Neuronal stem cell (in vitro differentiated cells): ENCODE data around the gene ZNF227.
A peak's percentile ranks its signal among the peaks of the same experiment; 100 is the strongest.
"Not testable (repeated sequence)": the region's sequence is repeated elsewhere in the genome, so short reads cannot be mapped to it uniquely, and the experiment has no call there.

ENCODE experiments used
- DNase-seq: peaks from one replicate; pipeline ENCODE4 v3.0.0-alpha.2; 2013; ENCODE audit warnings: low spot score
- H2AFZ ChIP-seq: one replicate; pipeline ENCODE4 v1.6.1; 2013; ENCODE audit warnings: mild to moderate bottlenecking, low read length, inconsistent platforms
- H2AK5ac ChIP-seq: 2 replicates; pipeline ENCODE4 v1.6.1; 2013; ENCODE audit warnings: low read depth, mild to moderate bottlenecking, inconsistent platforms, low read length, moderate library complexity, mixed read lengths
- H2BK120ac ChIP-seq: 2 replicates; pipeline ENCODE4 v1.6.1; 2013; ENCODE audit warnings: low read depth, mild to moderate bottlenecking, inconsistent platforms, low read length, moderate library complexity, mixed read lengths
- H2BK12ac ChIP-seq: one replicate; pipeline ENCODE4 v1.6.1; 2013; ENCODE audit warnings: low read length, inconsistent platforms
- H2BK15ac ChIP-seq: 2 replicates; pipeline ENCODE4 v1.6.1; 2013; ENCODE audit warnings: mild to moderate bottlenecking, low read length, inconsistent platforms, mixed read lengths
- H2BK5ac ChIP-seq: one replicate; pipeline ENCODE4 v1.6.1; 2013; ENCODE audit warnings: inconsistent platforms, mild to moderate bottlenecking, low read length, moderate library complexity
- H3K14ac ChIP-seq: one replicate; pipeline ENCODE4 v1.6.1; 2013; ENCODE audit warnings: low read length, inconsistent platforms
- H3K18ac ChIP-seq: 2 replicates; pipeline ENCODE4 v1.6.1; 2013; ENCODE audit warnings: low read length, inconsistent platforms
- H3K23ac ChIP-seq: 2 replicates; pipeline ENCODE4 v1.6.1; 2013; ENCODE audit warnings: low read depth, mild to moderate bottlenecking, mixed read lengths, low read length, inconsistent platforms; ENCODE audit not compliant: poor library complexity
- H3K27ac ChIP-seq: replicated peaks from 3 replicates; pipeline ENCODE4 v1.5.1; 2013; ENCODE audit warnings: low read length, inconsistent platforms
- H3K27me3 ChIP-seq, 3 experiments: 2 replicates each; pipeline ENCODE4 v1.6.1; 2013; ENCODE audit warnings: low read length in 3 of 3, mild to moderate bottlenecking in 2 of 3, inconsistent platforms in 1 of 3, low read depth in 1 of 3, mixed read lengths in 1 of 3, moderate library complexity in 1 of 3; ENCODE audit not compliant: control insufficient read depth in 3 of 3, insufficient read depth in 3 of 3
- H3K36me3 ChIP-seq, 2 donors: replicated peaks in 1 of 2; 2 replicates each; pipeline ENCODE4 v1.6.1; 2013; ENCODE audit warnings: low read length in 2 of 2; ENCODE audit not compliant: control insufficient read depth in 2 of 2, insufficient read depth in 2 of 2
- H3K4ac ChIP-seq: 2 replicates; pipeline ENCODE4 v1.6.1; 2013; ENCODE audit warnings: inconsistent platforms, mild to moderate bottlenecking, low read length, moderate library complexity
- H3K4me1 ChIP-seq, 2 donors: 1 replicate in 1 of 2; 2 replicates in 1 of 2; pipeline ENCODE4 v1.6.1; 2013; ENCODE audit warnings: low read length in 2 of 2, low read depth in 1 of 2; ENCODE audit not compliant: control insufficient read depth in 2 of 2, insufficient read depth in 1 of 2
- H3K4me2 ChIP-seq: one replicate; pipeline ENCODE4 v1.6.1; 2013; ENCODE audit warnings: mild to moderate bottlenecking, low read length, inconsistent platforms; ENCODE audit not compliant: insufficient read depth, poor library complexity, severe bottlenecking
- H3K4me3 ChIP-seq, 2 donors: 2 replicates each; pipeline ENCODE4 v1.5.1; 2013; ENCODE audit warnings: low read length in 2 of 2, mild to moderate bottlenecking in 2 of 2, inconsistent platforms in 1 of 2, moderate library complexity in 1 of 2
- H3K79me1 ChIP-seq: one replicate; pipeline ENCODE4 v1.6.1; 2013; ENCODE audit warnings: low read depth, mild to moderate bottlenecking, inconsistent platforms, low read length, moderate library complexity
- H3K9ac ChIP-seq: one replicate; pipeline ENCODE4 v1.6.1; 2013; ENCODE audit warnings: mild to moderate bottlenecking, low read depth, low read length, inconsistent platforms; ENCODE audit not compliant: poor library complexity
- H3K9me3 ChIP-seq, 2 donors: replicated peaks in 1 of 2; 2 replicates each; pipeline versions ENCODE3 to v1.6.1; 2013; ENCODE audit warnings: low read length in 2 of 2, mild to moderate bottlenecking in 2 of 2, inconsistent platforms in 1 of 2, low read depth in 1 of 2, mixed read lengths in 1 of 2, moderate library complexity in 1 of 2; ENCODE audit not compliant: control insufficient read depth in 2 of 2, insufficient read depth in 1 of 2
- H4K8ac ChIP-seq: one replicate; pipeline ENCODE4 v1.6.1; 2013; ENCODE audit warnings: low read depth, mild to moderate bottlenecking, inconsistent platforms, low read length, moderate library complexity
- H4K91ac ChIP-seq: one replicate; pipeline ENCODE4 v1.6.1; 2013; ENCODE audit warnings: low read length, low read depth, mild to moderate bottlenecking, inconsistent platforms; ENCODE audit not compliant: poor library complexity
- WGBS, 2 donors: extraction: QIAGEN DNeasy Blood & Tissue Kit; methylation state at CpG; one replicate each; pipeline ENCODE4 v1.1.7; 2013; ENCODE audit warnings: missing lambda C conversion rate in 2 of 2, mixed read lengths in 1 of 2; ENCODE audit not compliant: insufficient read length in 2 of 2, insufficient replicate concordance in 1 of 2; ENCODE audit errors: extremely low coverage in 2 of 2; 5-methylcytosine and 5-hydroxymethylcytosine counted together

The ZNF227 gene

DNA sequence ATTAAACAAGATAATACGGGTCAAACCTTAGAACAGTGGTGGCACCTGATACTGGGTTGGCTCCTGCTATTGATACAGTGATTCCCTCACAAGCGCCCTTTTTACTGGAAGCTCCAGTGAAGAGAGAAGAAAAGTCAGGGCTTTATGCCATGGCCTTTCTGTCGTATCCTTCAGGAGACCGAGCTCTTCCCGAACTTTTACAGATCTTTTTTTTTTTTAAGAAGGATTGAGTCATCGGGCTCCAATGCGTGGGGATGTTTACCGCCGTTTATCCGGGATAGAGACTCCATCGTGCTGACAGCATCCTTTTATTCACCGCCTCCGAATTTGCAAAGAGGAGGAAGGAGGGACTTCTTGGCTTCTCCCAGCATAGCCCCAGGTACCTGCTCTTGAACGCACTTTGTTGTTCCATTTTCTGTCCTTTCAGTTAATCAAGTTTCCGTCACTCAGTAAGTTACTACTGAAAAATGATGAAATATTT, 574 bp downstream of the ZNF227 start:
- H2AK5ac ChIP-seq = no peak overlapping the region
- peak overlapping the region; percentile 90 for H3K27ac ChIP-seq
- H3K4ac ChIP-seq = no peak overlapping the region
- no peak overlapping the region for H3K23ac ChIP-seq
- H2BK12ac ChIP-seq = no peak overlapping the region
- peak overlapping the region; percentile 62 for H3K4me2 ChIP-seq
- peak overlapping the region; percentile 87 for H2AFZ ChIP-seq
- no peaks in the 10 kb centered on the region for H3K27me3 ChIP-seq
- peaks cover 11 to 36% of the 10 kb centered on the region in 2 donors for H3K36me3 ChIP-seq
- no peak for DNase-seq
- H4K91ac ChIP-seq = no peak overlapping the region
- H2BK120ac ChIP-seq = no peak overlapping the region
- WGBS, 2 donors = no CpG with 5 or more reads among the region's 15 CpGs
- H3K9me3 ChIP-seq = peaks cover 0 to 27% of the 10 kb centered on the region in 2 donors
- no peak overlapping the region for H3K18ac ChIP-seq
- H4K8ac ChIP-seq = no peak overlapping the region
- H2BK5ac ChIP-seq = no peak overlapping the region
- no peak overlapping the region for H2BK15ac ChIP-seq
- H3K79me1 ChIP-seq = peaks cover 4% of the 10 kb centered on the region
- H3K14ac ChIP-seq = no peak overlapping the region
- peaks cover 0 to 2% of the 10 kb centered on the region in 2 donors for H3K4me1 ChIP-seq
- H3K4me3 ChIP-seq = peak overlapping the region; percentile 78 to 99
- no peak overlapping the region for H3K9ac ChIP-seq

DNA sequence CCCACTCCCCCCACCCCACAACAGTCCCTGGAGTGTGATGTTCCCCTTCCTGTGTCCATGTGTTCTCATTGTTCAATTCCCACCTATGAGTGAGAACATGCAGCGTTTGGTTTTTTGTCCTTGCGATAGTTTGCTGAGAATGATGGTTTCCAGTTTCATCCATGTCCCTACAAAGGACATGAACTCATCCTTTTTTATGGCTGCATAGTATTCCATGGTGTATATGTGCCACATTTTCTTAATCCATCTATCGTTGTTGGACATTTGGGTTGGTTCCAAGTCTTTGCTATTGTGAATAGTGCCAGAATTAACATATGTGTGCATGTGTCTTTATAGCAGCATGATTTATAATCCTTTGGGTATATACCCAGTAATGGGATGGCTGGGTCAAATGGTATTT, 7.6 kb downstream of the ZNF227 start:
- not testable (repeated sequence) for H2BK120ac ChIP-seq, H2BK5ac ChIP-seq, H3K27ac ChIP-seq, H3K23ac ChIP-seq, H2AK5ac ChIP-seq, H3K9ac ChIP-seq, H2AFZ ChIP-seq, H4K91ac ChIP-seq, H3K27me3 ChIP-seq, H4K8ac ChIP-seq, H3K4me1 ChIP-seq, DNase-seq, H3K79me1 ChIP-seq, H3K4me3 ChIP-seq, H3K14ac ChIP-seq, H2BK12ac ChIP-seq, H3K4ac ChIP-seq, H2BK15ac ChIP-seq, H3K18ac ChIP-seq, H3K4me2 ChIP-seq
- no CpG with 5 or more reads among the region's 3 CpGs for WGBS, 2 donors
- Histone ChIP-seq H3K9me3 (peaks cover 0 to 35% of the 10 kb centered on the region in 2 donors), H3K36me3 (peaks cover 7 to 46% of the 10 kb centered on the region in 2 donors)

DNA sequence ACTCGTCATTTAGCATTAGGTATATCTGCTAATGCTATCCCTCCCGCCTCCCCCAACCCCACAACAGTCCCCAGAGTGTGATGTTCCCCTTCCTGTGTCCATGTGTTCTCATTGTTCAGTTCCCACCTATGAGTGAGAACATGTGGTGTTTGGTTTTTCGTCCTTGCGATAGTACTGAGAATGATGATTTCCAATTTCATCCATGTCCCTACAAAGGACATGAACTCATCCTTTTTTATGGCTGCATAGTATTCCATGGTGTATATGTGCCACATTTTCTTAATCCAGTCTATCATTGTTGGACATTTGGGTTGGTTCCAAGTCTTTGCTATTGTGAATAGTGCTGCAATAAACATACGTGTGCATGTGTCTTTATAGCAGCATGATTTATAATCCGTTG, 8.4 kb downstream of the ZNF227 start:
- H2BK12ac ChIP-seq, DNase-seq, H3K9ac ChIP-seq, H3K4me2 ChIP-seq, H4K8ac ChIP-seq, H2BK5ac ChIP-seq, H3K4ac ChIP-seq, H3K18ac ChIP-seq, H2AK5ac ChIP-seq, H3K4me1 ChIP-seq, H3K23ac ChIP-seq, H3K14ac ChIP-seq, H2AFZ ChIP-seq, H3K4me3 ChIP-seq, H2BK120ac ChIP-seq, H3K27ac ChIP-seq, H2BK15ac ChIP-seq, H3K27me3 ChIP-seq, H3K79me1 ChIP-seq, H4K91ac ChIP-seq: not testable (repeated sequence)
- Histone ChIP-seq H3K9me3 (peaks cover 0 to 27% of the 10 kb centered on the region in 2 donors), H3K36me3 (peaks cover 7 to 38% of the 10 kb centered on the region in 2 donors)
- WGBS, 2 donors = no CpG with 5 or more reads among the region's 6 CpGs

DNA sequence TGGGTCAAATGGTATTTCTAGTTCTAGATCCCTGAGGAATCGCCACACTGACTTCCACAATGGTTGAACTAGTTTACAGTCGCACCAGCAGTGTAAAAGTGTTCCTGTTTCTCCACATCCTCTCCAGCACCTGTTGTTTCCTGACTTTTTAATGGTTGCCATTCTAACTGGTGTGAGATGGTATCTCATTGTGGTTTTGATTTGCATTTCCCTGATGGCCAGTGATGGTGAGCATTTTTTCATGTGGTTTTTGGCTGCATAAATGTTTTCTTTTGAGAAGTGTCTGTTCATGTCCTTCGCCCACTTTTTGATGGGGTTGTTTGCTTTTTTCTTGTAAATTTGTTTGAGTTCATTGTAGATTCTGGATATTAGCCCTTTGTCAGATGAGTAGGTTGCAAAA, 9.0 kb downstream of the ZNF227 start:
- not testable (repeated sequence) for H4K8ac ChIP-seq, DNase-seq, H2BK12ac ChIP-seq, H2BK5ac ChIP-seq, H2AK5ac ChIP-seq, H3K4ac ChIP-seq, H3K79me1 ChIP-seq, H2BK120ac ChIP-seq, H3K9ac ChIP-seq, H3K27ac ChIP-seq, H3K4me2 ChIP-seq, H4K91ac ChIP-seq, H3K4me3 ChIP-seq, H3K4me1 ChIP-seq, H2BK15ac ChIP-seq, H3K23ac ChIP-seq, H2AFZ ChIP-seq, H3K18ac ChIP-seq, H3K14ac ChIP-seq, H3K27me3 ChIP-seq
- Histone ChIP-seq H3K36me3 (peaks cover 7 to 36% of the 10 kb centered on the region in 2 donors), H3K9me3 (peaks cover 0 to 26% of the 10 kb centered on the region in 2 donors)
- WGBS, 2 donors = no CpG with 5 or more reads among the region's 3 CpGs
